HG03045 (cell line): ENCODE data around the gene RAB40AL.
A peak's percentile ranks its signal among the peaks of the same experiment; 100 is the strongest.
"Not testable (repeated sequence)": the region's sequence is repeated elsewhere in the genome, so short reads cannot be mapped to it uniquely, and the experiment has no call there.

ENCODE experiments used
- ATAC-seq: cut with Tn5 transposase; IDR thresholded peaks from one replicate; pipeline ENCODE4 v1.9.1; 2021; ENCODE audit warnings: mild to moderate bottlenecking, moderate library complexity; ENCODE audit not compliant: unreplicated experiment

RAB40AL gene, protein sequence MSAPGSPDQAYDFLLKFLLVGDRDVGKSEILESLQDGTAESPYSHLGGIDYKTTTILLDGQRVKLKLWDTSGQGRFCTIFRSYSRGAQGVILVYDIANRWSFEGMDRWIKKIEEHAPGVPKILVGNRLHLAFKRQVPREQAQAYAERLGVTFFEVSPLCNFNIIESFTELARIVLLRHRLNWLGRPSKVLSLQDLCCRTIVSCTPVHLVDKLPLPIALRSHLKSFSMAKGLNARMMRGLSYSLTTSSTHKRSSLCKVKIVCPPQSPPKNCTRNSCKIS

DNA sequence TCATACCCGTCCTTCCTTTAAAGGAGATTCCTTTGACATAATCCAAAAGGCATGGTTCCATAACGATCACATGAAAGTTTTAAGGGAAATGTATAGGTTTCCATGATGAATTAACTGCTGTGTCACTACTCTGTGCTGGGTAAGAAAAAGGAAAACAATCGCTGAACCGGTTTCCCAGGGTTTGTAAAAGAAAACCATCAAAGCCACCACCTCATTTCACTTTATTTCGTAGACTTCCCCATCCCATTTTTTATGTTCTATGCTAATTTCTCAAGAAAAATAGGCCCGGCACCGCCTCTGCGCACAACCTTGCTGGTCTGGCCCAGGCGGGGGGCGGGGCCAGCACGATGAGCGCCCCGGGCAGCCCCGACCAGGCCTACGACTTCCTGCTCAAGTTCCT is at the start of gene RAB40AL:
RAB40AL (plus strand) TSS at position 301 of the 400 bp plus-strand sequence; CDS start at position 348, 47 bp downstream.
- ATAC-seq: not testable (repeated sequence)

DNA sequence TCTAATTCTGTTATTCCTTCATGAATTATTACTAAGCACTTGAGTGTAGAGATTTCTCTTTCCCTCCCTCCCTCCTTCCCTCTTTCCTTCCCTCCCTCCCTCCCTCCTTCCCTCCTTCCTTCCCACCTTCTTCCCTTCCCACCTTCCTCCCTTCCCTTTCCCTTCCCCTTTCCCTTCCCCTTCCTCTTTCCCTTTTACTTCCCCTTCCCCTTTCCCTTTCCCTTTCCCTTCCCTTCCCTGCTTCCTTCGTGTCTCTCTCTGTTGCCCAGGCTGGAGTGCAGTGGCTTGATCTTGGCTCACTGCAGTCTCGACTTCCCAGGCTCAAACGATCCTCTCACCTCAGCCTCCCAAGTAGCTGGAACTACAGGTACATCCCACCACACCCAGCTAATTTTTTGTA is 49.4 kb upstream of the RAB40AL start:
- ATAC-seq: no peak

DNA sequence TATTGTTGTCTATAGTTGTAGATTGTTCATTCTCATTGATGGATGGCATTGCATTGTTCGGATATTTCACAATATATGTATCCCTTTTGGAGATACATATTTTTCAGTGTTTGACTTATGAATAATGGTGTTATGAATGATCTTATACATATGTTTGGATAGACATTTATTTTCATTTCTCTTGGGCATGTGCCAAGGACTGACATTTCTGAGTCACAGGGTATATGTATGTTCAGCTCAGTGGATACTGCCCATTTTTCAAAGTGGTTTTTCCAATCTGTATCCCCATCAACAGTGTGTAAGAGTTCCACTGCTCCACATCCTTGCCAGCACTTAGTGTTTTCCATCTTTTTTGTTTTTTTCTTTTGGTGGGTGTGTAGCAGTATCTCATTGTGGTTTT is 45.0 kb upstream of the RAB40AL start:
- ATAC-seq: no peak

DNA sequence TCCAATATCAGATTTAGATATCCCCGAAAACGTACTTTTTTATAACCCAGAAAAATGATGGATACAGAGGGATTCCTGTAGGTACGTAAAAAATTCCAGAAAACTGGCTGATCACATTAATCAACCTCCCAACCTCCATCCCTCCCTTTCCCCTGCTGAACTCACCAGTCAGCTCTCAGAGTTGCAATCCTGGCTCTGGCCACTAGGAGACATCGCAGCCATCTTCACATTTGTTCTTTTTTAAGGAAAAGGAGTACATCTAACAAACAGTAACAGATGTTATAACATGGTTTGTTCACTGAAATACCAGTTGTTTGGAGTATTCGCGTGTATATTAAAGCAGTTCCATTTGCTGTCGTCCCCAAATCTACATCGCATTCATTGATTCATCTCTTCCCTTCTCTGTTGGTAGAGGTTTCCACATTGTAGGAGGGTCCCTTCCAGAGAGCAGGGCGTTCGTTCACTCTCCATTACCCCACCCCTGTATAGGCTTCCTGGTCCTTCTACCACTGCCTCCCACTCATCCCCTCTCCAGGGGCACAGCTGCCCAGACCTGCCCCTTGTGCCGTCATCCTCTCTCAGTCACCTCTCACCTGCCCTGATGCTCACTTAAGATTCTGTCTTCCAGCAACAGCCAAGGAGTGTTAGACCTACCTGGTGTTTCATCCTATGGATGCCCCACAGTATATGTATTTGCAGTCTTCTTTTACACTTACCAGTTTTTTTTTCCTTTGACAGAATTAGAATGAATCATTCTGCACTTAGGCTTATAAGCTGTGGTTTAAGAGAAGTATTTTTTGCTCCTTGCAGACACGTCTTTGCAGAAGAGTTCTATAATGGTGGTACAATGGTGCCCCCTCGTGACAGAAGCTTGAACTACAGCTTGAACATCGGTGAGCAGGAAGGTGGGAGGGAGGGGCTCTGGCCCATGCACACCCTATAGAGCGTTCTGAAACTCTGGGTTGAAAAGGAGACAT is 36.8 kb upstream of the RAB40AL start:
- ATAC-seq: peak; percentile 83

DNA sequence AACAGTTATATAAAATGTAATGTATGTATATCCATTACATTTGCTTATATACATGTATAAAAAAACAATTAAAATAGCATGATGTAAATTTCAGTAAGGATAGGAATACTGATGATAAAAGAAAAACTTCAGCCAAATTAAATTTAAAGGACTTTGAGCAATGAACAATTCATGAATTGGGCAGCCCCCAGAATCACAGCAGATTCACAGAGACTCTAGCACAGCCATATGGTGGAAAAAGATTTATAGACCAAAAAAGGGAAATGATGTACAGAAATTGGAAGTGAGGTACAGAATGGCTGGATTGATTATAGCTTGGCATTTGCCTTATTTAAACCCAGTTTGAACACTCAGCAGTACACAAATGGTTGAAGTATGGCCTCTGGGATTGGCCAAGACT is 34.7 kb upstream of the RAB40AL start:
- ATAC-seq: no peak

DNA sequence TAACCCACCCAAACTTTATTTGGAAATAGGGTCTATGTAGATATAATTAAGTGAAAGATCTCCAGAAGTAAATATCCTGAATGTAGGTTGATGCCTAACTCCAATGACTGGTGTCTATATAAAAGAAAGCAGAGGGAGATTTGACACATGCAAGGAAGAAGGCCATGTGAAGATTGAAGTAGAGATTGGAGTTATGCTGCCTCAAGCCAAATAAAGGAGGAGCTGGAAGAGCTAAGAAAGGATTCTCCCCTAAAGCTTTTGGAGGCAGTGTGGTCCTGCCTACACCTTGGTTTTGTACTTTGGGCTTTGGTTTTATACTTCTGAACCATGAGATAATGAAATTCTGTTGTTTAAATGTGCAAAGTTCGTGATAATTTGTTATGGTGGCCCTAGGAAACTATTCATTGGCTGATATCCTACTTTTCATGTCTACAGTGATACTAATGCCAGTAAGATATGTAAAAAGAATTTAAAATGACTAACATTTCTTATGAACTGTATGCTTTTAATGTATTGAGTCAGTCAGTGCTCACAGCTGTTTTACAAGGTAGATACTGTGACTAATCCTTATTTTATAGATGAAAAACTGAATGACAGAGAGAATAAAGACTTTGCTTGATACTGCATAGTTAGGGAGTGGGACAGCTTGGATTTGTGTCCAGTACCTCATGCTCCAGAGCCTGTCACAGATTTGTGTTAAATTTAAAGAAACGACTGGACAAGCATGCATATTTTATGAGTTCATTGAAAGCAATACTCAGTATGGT is 5.9 kb upstream of the RAB40AL start:
- ATAC-seq: no peak

DNA sequence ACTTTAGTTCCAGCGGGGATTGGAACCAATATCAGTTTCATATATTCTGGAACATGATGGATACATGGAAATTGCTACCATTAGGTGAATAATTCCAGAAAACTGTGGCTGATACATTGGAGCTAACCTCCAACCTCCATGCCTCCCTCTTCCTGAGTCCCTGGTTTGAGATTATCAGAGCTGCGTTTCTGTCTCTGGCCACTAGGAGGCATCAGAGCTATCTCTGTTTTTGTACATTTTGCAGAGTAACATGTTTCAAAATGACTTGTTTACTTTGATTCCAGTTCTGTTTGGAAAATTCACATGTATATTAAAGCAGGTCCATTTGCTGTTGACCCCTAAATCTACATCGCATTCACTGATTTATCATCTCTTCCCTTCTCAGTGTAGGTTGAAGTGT is 2.4 kb upstream of the RAB40AL start:
- no peak for ATAC-seq

DNA sequence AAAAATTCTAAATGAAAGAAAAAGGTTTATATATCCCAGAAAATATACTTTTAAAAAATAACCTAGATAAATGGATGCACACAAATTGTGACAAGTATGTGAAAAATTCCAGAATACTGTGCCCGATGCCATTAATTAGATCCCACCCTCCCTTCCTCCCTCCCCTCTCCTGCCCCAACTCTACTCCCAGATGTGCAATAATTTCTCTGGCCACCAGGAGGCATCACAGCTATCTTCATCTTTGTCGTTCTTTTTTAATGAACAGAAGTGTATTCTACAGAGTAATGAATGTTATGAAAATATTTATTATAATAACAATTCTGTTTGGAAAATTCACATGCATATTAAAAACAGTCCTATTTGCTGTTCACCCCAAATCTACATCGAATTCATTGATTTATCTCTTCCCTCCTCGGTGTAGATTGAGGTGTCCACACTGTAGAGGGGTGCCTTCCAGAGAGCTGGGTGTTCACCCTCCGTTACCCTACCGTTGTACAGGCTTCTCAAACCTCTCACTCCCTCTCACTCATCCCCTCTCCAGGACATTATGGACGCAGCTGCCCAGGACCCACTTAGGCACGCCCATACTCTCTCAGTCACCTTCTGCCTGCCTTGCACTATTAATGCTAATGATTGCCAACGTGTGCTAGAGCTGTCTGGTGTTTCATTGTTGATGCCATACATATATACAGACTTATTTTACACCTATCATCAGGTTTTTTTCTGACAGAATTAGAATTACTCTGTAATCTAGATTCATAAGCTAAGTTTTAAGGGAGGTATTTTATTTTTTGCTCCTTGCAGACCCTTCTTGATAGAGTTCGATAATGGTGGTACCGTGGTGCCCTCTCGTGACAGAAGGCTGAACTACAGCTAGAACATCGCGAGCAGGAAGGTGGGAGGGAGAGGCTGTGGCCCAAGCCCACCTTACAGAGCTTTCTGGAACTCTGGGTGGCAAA is 14.1 kb downstream of the RAB40AL start:
- ATAC-seq: peak; percentile 55

DNA sequence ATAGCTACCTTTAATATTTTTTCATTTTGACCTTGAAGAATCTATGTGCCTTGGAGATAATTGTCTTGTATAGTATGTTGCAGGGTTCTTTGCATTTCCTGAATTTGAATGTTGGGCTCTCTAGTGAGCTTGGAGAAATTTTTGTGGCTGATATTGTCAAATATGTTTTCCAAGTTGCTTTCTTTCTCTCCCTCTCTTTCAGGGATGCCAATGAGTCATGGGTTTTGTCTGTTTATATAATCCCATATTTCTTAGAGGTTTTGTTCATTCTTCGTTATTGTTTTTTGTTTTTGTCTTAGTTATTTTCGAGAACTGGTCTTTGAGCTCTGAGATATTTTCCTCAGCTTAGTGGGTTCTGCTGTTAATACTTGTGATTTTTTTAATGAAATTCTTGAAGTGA is 20.7 kb downstream of the RAB40AL start:
- ATAC-seq: no peak

DNA sequence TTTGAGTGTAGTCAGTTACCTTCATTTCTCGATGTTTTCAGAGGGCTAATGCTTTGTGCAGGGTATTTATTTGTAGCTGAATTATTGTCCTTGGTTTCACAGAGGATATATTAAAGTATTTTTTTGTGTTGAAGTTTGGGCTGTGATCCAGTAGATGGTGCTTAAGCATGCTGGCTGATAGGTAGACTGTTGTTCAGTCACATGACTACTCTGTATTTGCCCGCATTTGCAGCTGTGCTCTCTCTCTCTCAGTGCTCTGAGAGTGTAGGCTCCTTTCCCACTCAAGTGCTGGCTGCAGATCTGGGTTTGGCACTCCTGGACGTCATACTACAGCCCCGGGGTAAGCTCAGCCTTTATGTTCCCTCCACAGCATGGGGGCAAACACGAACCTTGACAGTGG is 21.7 kb downstream of the RAB40AL start:
- ATAC-seq: no peak

DNA sequence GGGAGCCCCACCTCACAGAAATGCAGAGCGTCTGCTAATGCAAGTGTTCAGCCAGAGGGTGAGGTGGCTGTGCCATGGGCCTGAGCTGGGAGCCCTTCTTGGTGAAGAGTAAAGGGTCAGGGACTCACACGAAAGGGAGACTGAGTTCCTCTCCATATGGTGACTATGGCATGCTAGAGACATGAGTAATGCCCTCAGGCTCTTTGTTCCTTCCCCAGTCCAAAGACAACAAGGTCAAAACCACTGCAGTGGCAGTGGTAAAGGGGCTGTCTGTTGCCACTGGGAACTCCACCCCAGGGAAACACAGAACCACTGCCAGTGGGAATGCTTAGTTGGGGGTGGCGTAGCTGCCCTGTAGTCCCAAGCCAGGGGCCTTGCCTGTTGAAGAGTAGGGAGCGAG is 22.4 kb downstream of the RAB40AL start:
- ATAC-seq: no peak

DNA sequence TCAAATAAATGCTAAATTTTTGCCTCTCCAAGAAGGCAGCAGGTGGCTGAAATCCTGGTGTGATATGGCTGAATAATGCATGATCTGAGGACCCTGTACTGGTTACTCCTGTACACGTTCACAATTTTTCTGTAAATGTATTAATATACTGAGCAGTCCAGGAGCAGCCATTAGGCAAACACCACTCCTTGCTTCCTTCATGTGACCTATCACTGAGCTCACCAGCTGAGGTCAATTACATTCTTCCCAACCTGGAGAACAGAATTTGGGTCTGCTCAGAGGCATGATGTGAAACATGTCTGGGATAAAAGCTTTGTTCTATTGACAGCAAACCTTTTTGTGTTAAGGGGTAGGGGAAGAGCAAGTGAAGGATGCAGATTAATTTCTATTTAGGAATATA is 26.9 kb downstream of the RAB40AL start:
- ATAC-seq: no peak

DNA sequence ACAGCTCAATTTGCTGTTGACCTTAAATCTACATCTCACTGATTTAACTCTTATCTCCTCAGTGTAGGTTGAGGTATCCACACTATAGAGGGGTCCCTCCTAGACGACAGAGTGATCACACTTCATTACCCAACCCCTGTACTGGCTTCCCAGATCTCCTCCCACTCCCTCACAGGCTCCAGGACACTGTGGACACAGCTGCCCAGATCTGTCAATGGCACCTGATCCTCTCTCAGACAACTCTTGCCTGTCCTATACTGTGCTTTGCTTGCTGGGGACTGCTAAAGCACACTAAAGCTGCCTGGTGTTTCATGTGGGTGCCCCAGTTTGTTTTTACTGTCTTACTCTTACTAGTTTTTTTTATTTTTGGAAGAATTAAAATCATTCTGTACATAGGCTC is 27.9 kb downstream of the RAB40AL start:
- no peak for ATAC-seq

DNA sequence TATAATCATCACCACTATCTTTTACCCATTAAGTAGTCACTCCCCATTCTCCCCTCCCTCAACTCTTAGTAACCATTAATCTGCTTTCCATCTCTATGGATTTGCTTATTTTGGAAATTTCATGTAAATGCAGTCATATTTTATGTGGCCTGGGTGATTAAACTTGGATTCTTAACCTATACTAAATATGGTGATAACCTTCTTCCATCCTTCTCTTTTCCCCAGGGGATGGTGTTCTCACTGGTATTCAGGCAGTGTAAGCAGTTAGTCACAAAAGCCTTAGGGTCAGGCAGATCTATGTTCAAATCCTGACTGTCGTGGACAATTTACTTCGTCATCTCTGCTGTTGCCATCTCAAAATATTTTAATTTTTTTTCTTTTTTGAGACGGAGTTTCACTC is 29.6 kb downstream of the RAB40AL start:
- no peak for ATAC-seq

DNA sequence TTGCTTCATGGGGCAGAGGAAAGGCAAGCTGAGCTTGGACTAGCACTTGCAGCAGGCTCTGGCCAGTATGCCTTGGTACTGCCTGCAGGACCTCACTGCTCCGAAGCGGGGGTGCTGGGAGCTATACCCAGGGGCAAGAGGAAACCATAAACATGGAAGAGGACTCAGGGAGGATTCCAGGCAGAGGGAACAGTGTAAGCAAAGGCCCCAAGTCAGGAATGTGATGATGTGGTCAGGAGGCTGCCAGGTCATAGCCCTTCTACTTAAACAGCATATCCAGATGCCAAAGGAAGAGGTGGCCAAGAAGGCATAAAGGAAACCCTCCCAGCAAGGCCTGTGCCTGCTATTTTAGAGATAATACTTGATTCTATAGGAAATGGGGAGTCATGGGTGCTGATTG is 31.1 kb downstream of the RAB40AL start:
- no peak for ATAC-seq

DNA sequence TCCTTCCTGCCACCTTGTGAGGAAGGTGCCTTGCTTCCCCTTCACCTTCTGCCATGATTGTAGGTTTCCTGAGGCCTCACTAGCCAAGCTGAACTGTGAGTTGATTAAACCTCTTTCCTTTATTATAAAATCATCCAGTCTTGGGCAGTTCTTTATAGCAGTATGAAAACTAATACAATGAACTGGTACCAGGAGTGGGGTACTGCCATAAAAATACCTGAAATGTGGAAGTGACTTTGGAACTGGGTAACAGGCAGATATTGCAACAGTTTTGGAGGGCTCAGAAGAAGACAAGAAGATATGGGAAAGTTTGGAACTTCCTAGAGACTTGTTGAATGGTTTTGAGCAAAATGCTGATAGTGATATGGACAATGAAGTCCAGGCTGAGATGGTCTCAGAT is 34.5 kb downstream of the RAB40AL start:
- not testable (repeated sequence) for ATAC-seq

DNA sequence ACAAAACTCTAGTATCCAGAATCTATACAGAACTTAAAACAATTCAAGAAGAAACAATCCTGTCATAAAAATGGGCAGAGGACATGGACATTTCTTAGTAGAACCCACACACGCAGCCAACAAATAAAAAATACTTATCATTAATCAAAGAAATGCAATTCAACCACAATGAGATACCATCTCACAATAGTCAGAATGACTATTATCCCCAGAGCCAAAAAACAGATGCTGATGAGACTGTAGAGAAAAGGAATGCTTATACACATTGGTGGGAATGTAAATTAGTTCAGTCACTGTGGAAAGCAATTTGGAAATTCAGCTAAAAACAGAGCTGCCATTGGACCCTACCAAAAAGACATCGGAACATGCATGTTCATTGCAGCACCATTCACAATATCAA is 37.9 kb downstream of the RAB40AL start:
- ATAC-seq: no peak

DNA sequence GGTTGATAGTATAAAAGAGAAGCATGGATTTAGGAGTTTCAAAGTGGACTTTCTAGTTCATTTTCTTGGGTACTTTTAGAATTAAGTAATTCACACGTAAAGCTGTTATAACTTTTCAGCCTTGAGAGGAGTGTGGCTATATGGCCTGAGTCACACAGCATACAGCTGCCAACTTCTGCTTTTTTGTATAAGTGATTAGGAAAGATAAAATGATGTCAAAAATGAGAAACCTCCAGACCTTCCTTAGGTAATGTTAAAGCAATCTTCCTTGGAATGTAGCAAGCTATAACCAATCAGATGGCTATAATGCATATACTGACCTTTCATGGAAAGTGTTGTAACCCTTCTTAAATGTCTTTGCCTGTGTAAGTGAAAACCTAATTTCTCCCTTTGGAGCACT is 39.2 kb downstream of the RAB40AL start:
- no peak for ATAC-seq

DNA sequence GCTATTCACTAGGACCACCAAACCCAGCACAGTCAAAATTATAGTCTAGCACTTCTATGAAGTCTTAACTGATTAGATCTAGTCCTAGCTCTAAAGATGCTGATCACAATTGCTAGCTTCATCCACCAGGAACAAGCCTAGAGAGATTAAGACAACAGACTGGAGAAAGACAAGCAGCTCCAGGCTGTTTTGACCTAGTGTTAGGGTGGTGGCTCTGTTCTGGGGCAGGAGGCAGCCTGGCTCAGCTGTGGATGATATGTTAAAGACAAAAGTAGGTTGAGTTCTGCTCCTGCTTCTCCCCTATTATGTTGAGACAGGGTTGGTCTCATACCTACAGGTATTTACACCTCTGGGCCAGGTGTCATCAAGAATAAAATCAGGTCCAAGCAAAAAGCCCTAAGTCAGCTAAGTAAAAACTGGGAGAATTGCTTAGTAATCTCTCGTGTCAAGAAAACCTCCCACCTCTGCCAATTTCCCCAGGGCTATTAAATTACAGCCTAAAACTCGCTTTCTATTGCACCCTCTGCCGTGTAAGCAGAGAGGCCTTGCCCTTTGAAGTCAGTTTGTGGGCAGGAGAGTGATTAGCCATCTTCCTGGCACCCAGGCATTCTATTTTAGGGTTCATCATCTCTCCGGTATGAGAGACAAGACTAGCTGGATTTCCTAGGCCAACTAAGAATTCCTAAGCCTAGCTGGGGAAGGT is 39.9 kb downstream of the RAB40AL start:
- ATAC-seq: no peak

DNA sequence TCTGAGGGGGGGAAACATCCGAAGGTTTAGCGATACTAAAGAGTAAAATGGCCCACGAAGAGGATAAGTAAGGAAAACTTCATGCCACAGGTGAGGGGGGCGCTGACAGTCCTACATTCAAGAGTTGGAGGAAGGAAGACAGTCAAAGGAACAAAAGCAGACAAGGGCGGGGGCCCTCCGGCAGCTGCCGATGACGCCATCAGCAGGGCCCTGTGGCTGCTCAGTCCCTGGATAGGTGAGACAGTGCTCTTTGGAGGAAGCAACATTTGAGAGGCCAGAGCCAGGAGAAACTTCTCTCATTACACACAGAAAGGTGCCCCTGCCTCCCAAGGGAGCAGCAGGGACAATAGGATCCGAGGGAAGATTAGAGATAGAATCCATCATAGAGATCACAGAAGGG is 41.5 kb downstream of the RAB40AL start:
- no peak for ATAC-seq
